ENCODE data around the gene ZBED4.

GRCh38 chr22:49913026-49913425 is 59.4 kb downstream of the ZBED4 start:
- TF ChIP-seq CTCF (conservative IDR thresholded peaks at IDR 0.05 in 1 of 2, IDR thresholded peaks at IDR 0.05 in 1 of 2; ENCODE audit: low read depth in 1 of 2, low read length in 2 of 2) (no peak), EZH2 (IDR thresholded peaks at IDR 0.05; ENCODE audit: low read length, missing control alignments) (no peak)

All from fibroblast of lung (primary cell).